Astrocyte of the spinal cord (primary cell): Measurements from ENCODE around the gene NF1.

Experiments used
- DNase-seq: peaks from one replicate; pipeline ENCODE4 v3.0.0; 2011; ENCODE audit warnings: low read depth, low spot score
- H3K4me3 ChIP-seq: 2 replicates; pipeline ENCODE4 v1.5.1; 2011; ENCODE audit warnings: low read depth, mild to moderate bottlenecking, low read length, moderate library complexity
- CTCF ChIP-seq: IDR thresholded peaks from 2 replicates; pipeline ENCODE4 v1.5.1; 2012; ENCODE audit warnings: low read depth, mild to moderate bottlenecking, low read length, inconsistent platforms
- in situ Hi-C: cut with HindIII; loops from 2 replicates; pipeline ENCODE4 v1.10.0; 2017; ENCODE audit warnings: low sequenced_read_pairs

The NF1 gene

DNA sequence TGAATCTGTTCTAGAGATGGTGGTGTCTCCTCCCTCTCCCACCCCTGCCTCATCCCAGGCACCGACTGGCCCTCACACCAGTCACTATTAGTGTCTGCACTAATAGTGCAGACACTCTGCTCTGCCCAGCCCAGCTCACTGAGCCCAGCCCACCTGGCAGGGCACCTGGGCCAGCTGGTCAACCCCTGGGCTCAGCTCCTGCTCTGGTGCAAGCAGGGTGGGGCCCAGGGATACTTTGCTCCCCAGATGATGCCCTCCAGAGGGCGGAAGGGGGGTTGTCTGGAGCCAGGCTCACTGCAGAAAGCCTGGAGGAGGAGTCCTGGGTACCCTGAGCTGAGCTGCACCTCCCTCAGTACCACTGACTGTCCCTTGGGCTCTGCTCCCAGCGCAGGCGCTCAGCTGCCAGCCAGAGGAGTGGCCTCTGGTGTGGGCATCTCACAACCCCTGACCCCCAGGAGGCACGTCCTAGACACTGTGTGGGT is 311.2 kb downstream of the NF1 start:
- in situ Hi-C loops = no loop called here
- no peak for DNase-seq
- H3K4me3 ChIP-seq = no peak overlapping the region
- TF ChIP-seq CTCF = no peak

DNA sequence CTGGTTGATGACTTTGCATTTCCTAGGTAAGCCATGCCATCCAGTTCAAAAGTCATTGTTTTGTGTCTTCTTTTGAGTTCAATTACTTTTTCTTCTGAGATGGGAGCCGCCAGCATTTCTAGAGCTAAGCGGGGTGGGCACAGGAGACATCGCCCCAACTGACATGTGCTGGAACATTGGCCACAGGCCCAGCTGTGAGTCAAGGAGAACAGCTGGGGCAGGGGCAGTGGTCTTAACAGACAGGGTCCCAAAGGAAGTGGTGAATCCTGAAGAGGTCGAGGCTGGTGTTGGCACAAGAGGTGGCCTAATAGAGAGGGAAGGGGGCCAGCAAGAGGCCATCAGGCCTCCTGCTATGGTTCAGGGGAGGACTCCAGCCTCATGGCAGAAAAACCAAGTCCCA is 313.8 kb downstream of the NF1 start:
- no peak overlapping the region for H3K4me3 ChIP-seq
- TF ChIP-seq CTCF = no peak
- in situ Hi-C loops = no loop called here
- DNase-seq = no peak

- TF ChIP-seq CTCF = no peak
- H3K4me3 ChIP-seq = no peak overlapping the region
- in situ Hi-C loops = no loop called here
- no peak for DNase-seq
Observed at GRCh38 chr17:31411707-31412285, 317.0 kb downstream of the NF1 start.

DNA sequence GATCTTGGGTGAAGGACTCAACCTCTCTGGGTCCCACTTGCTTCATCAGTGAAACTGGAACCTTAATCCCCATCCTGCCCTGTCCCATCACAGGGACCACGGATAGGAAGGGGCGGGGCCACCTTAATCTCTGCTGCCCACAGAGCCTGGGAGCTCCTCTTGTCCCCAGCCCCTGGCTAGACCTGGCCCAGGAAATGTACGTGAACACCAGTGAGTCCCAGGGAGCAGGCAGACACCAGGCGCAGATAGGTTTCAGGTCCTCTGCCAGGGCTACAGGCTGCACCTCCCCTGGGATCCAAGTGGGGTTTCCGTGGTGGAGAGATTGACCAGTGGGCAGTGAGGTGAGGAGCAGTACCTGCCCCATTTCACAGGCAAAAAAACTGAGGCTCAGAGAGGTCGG is 317.7 kb downstream of the NF1 start:
- in situ Hi-C loops = no loop called here
- TF ChIP-seq CTCF = no peak
- no peak for DNase-seq
- no peak overlapping the region for H3K4me3 ChIP-seq

GRCh38 chr17:31413081-31413799 is 318.5 kb downstream of the NF1 start:
- no peak for DNase-seq
- in situ Hi-C loops = no loop called here
- no peak for TF ChIP-seq CTCF
- H3K4me3 ChIP-seq = no peak overlapping the region

- no peak for TF ChIP-seq CTCF
- H3K4me3 ChIP-seq = no peak overlapping the region
- DNase-seq = no peak
- in situ Hi-C loops = no loop called here
Observed at GRCh38 chr17:31413874-31414549, 319.2 kb downstream of the NF1 start.
